ENCODE data around the gene FOLR2. TPM values are rescaled to one million over a fixed set of nuclear protein-coding genes. Genes with fewer than 3 reads are reported as not detected.

The FOLR2 gene
- total RNA-seq, 1 experiment from 2014 or later: not detected

- DNase-seq (ENCODE audit: low read depth, low spot score) (no peak), ATAC-seq (no peak)
- Histone ChIP-seq H2AFZ (ENCODE audit: low read depth, low read length, poor library complexity, severe bottlenecking) (no peak overlapping the region), H3K9me3 (ENCODE audit: control insufficient read depth in 1 of 2, insufficient read depth in 1 of 2, low read depth in 1 of 2, low read length in 2 of 2) (no peaks in the 10 kb centered on the region), H3K79me2 (ENCODE audit: insufficient read depth, low read length) (no peaks in the 10 kb centered on the region), H3K36me3 (ENCODE audit: control insufficient read depth in 1 of 2, insufficient read depth in 2 of 2, low read length in 2 of 2) (peaks cover 5 to 9% of the 10 kb centered on the region in 2 experiments; a peak in 3 of 4 replicates), H3K4me1 (ENCODE audit: control insufficient read depth in 1 of 2, insufficient read depth in 2 of 2, low read length in 2 of 2) (peaks cover 0 to 4% of the 10 kb centered on the region in 2 experiments; a peak in 1 of 4 replicates), H3K4me3 (replicated peaks in 1 of 2; ENCODE audit: low read depth in 1 of 2, low read length in 2 of 2) (no peak overlapping the region), H4K20me1 (ENCODE audit: insufficient read depth) (no peaks in the 10 kb centered on the region), H3K4me2 (ENCODE audit: low read length) (no peak overlapping the region), H3K9me2 (ENCODE audit: insufficient read depth) (no peaks in the 10 kb centered on the region), H3K27me3 (ENCODE audit: insufficient read depth, low read length) (no peaks in the 10 kb centered on the region), H3K9ac (ENCODE audit: low read length) (no peak overlapping the region), H3K27ac (ENCODE audit: low read depth, low read length) (no peak overlapping the region)
- no peak for TF ChIP-seq ZBTB33 (IDR thresholded peaks at IDR 0.05; ENCODE audit: extremely low read depth, insufficient replicate concordance, low read length)
- intact Hi-C loops (cut with micrococcal nuclease): no loop called here
- POLR2A ChIA-PET: no interaction called here
- RAD21 ChIA-PET (ENCODE audit: low non-redundant PET in 1 of 2, low total read pairs in 2 of 2, uncharacterized antibody in 2 of 2, unreplicated experiment in 2 of 2): no interaction called here
- CTCF ChIA-PET: no interaction called here
- BruUV-seq (replicated peaks): no TSS peak
Observed at GRCh38 chr11:72236774-72237111, 20.1 kb downstream of the FOLR2 start.

- Histone ChIP-seq H4K20me1 (ENCODE audit: insufficient read depth) (no peaks in the 10 kb centered on the region), H3K4me3 (replicated peaks in 1 of 2; ENCODE audit: low read depth in 1 of 2, low read length in 2 of 2) (no peak overlapping the region), H3K9ac (ENCODE audit: low read length) (no peak overlapping the region), H3K9me3 (ENCODE audit: control insufficient read depth in 1 of 2, insufficient read depth in 1 of 2, low read depth in 1 of 2, low read length in 2 of 2) (no peaks in the 10 kb centered on the region), H3K9me2 (ENCODE audit: insufficient read depth) (no peaks in the 10 kb centered on the region), H3K4me1 (ENCODE audit: control insufficient read depth in 1 of 2, insufficient read depth in 2 of 2, low read length in 2 of 2) (peaks cover 0 to 4% of the 10 kb centered on the region in 2 experiments; a peak in 1 of 4 replicates), H3K36me3 (ENCODE audit: control insufficient read depth in 1 of 2, insufficient read depth in 2 of 2, low read length in 2 of 2) (peaks cover 5 to 9% of the 10 kb centered on the region in 2 experiments; a peak in 3 of 4 replicates), H2AFZ (ENCODE audit: low read depth, low read length, poor library complexity, severe bottlenecking) (no peak overlapping the region), H3K4me2 (ENCODE audit: low read length) (no peak overlapping the region), H3K27ac (ENCODE audit: low read depth, low read length) (no peak overlapping the region; the same call in 1 of the 2 replicates), H3K79me2 (ENCODE audit: insufficient read depth, low read length) (no peaks in the 10 kb centered on the region), H3K27me3 (ENCODE audit: insufficient read depth, low read length) (no peaks in the 10 kb centered on the region)
- intact Hi-C loops (cut with micrococcal nuclease): no loop called here
- no TSS peak for BruUV-seq (replicated peaks)
- ChIA-PET CTCF (interaction anchor here (0.6 to 1.4 kb wide), 10 partner anchors 9 to 259 kb away, joined by 3 to 10 read pairs (median 5); partner anchors contain the start of gene CLPB), POLR2A (no interaction called here), RAD21 (ENCODE audit: low non-redundant PET in 1 of 2, low total read pairs in 2 of 2, uncharacterized antibody in 2 of 2, unreplicated experiment in 2 of 2) (interaction anchor here in 1 of 2 experiments (1.2 kb wide), 1 partner anchor 177 kb away, joined by 3 read pairs; no protein-coding TSS in a partner anchor)
- ATAC-seq: peak; percentile 8
- TF ChIP-seq SIN3A (IDR thresholded peaks at IDR 0.05; ENCODE audit: low read depth) (no peak), FOSL1 (IDR thresholded peaks at IDR 0.05; ENCODE audit: low read depth) (no peak), CBX3 (IDR thresholded peaks at IDR 0.05; ENCODE audit: low read depth) (no peak), CTCF (IDR thresholded peaks at IDR 0.05 in 2 of 3, conservative IDR thresholded peaks at IDR 0.05 in 1 of 3; ENCODE audit: borderline replicate concordance in 1 of 3, insufficient read depth in 1 of 3, low read depth in 2 of 3, low read length in 2 of 3) (no peak), POLR2AphosphoS5 (IDR thresholded peaks at IDR 0.05; ENCODE audit: low read depth, low read length) (no peak), ELF1 (IDR thresholded peaks at IDR 0.05; ENCODE audit: borderline replicate concordance, low read depth) (no peak), ZBTB33 (IDR thresholded peaks at IDR 0.05; ENCODE audit: extremely low read depth, insufficient replicate concordance, low read length) (no peak)
- TF ChIP-seq, protein P1, sequence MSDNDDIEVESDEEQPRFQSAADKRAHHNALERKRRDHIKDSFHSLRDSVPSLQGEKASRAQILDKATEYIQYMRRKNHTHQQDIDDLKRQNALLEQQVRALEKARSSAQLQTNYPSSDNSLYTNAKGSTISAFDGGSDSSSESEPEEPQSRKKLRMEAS (IDR thresholded peaks at IDR 0.05): no peak
- TF ChIP-seq, protein P2, sequence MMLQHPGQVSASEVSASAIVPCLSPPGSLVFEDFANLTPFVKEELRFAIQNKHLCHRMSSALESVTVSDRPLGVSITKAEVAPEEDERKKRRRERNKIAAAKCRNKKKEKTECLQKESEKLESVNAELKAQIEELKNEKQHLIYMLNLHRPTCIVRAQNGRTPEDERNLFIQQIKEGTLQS (IDR thresholded peaks at IDR 0.05): no peak
- no peak for DNase-seq (ENCODE audit: low read depth, low spot score)
Observed at GRCh38 chr11:72237112-72237931, 20.7 kb downstream of the FOLR2 start.
